HEK293T (cell line): ENCODE data around the gene CELA2B.
"Not testable (repeated sequence)": the region's sequence is repeated elsewhere in the genome, so short reads cannot be mapped to it uniquely, and the experiment has no call there.

Experiments
- CTCF ChIA-PET: fragments of 350-600 bp; formaldehyde crosslinking; extraction: SDS; loops from one replicate; lab custom pipeline; 2021; ENCODE audit warnings: antibody characterized with exemption, inconsistent platforms; lab: Yijun Ruan, JAX
- POLR2A ChIA-PET: fragments of 350-600 bp; formaldehyde crosslinking; extraction: SDS; loops from one replicate; lab custom pipeline; 2020; ENCODE audit warnings: antibody characterized with exemption, inconsistent platforms; lab: Yijun Ruan, JAX
- DNase-seq: peaks from one replicate; pipeline ENCODE4 v3.0.0; 2012; ENCODE audit warnings: mixed read lengths; ENCODE audit errors: extremely low spot score
- ARNT ChIP-seq: fragments of 450-650 bp; IDR thresholded peaks from 2 replicates; pipeline ENCODE4 v1.6.1; 2017; ENCODE audit warnings: mild to moderate bottlenecking
- BHLHE40 ChIP-seq: fragments of 450-650 bp; IDR thresholded peaks from 2 replicates; pipeline ENCODE4 v1.6.1; 2016; ENCODE audit warnings: mild to moderate bottlenecking, moderate library complexity, borderline replicate concordance
- CTBP1 ChIP-seq: fragments of 450-650 bp; IDR thresholded peaks from 2 replicates; pipeline ENCODE4 v1.6.1; 2016; ENCODE audit warnings: borderline replicate concordance
- ELF4 ChIP-seq: fragments of 450-650 bp; IDR thresholded peaks from 2 replicates; pipeline ENCODE4 v1.6.1; 2017; ENCODE audit warnings: antibody characterized with exemption
- FOXA1 ChIP-seq: fragments of 450-650 bp; IDR thresholded peaks from 2 replicates; pipeline ENCODE4 v1.6.1; 2016; ENCODE audit warnings: mild to moderate bottlenecking
- FOXK2 ChIP-seq: fragments of 450-650 bp; IDR thresholded peaks from 2 replicates; pipeline ENCODE4 v1.6.1; 2016; ENCODE audit warnings: mild to moderate bottlenecking
- FOXM1 ChIP-seq: fragments of 450-650 bp; IDR thresholded peaks from 2 replicates; pipeline ENCODE4 v1.6.1; 2017; ENCODE audit warnings: mild to moderate bottlenecking, borderline replicate concordance
- HDGF ChIP-seq: fragments of 450-650 bp; IDR thresholded peaks from 2 replicates; pipeline ENCODE4 v1.6.1; 2017; ENCODE audit warnings: antibody characterized with exemption, borderline replicate concordance
- L3MBTL2 ChIP-seq: fragments of 450-650 bp; conservative IDR thresholded peaks from 2 replicates; pipeline ENCODE4 v1.6.1; 2016; ENCODE audit warnings: mild to moderate bottlenecking
- LEF1 ChIP-seq: fragments of 450-650 bp; IDR thresholded peaks from 2 replicates; pipeline ENCODE4 v1.6.1; 2017; ENCODE audit warnings: mild to moderate bottlenecking, borderline replicate concordance
- NFRKB ChIP-seq: fragments of 450-650 bp; IDR thresholded peaks from 2 replicates; pipeline ENCODE4 v1.6.1; 2016; ENCODE audit warnings: mild to moderate bottlenecking, moderate library complexity
- SP1 ChIP-seq: fragments of 450-650 bp; IDR thresholded peaks from 2 replicates; pipeline ENCODE4 v1.6.1; 2017
- SUZ12 ChIP-seq: fragments of 450-650 bp; IDR thresholded peaks from 2 replicates; pipeline ENCODE4 v1.6.1; 2016; ENCODE audit warnings: mild to moderate bottlenecking
- TARDBP ChIP-seq: fragments of 450-650 bp; IDR thresholded peaks from 2 replicates; pipeline ENCODE4 v1.6.1; 2016
- ZNF384 ChIP-seq: fragments of 450-650 bp; IDR thresholded peaks from 2 replicates; pipeline ENCODE4 v1.6.1; 2016
- TF ChIP-seq, protein P1 (sequence below): fragments of 450-650 bp; IDR thresholded peaks from 2 replicates; pipeline ENCODE4 v1.6.1; 2016

Gene CELA2B

DNA sequence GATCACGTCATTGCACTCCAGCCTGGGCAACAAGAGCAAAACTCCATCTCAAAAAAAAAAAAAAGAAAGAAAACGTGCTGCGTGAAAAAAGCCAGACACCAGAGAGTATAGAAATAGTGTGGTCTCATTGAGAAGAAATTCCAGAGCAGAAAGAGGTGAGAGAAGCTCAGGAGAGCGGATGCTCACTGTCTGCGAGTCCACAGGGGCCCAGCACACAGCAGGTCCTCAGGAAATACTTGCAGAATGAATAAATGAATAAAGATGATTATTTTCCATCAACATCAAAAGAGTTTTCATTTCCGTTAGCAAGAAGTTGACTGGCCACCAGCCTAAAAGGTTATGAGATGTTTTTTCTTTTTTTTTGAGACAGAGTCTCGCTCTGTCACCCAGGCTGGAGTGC, 33.7 kb downstream of the CELA2B start:
- POLR2A ChIA-PET, result no interaction called here
- CTCF ChIA-PET, result no interaction called here
- TF ChIP-seq SUZ12, result no peak
- no peak for DNase-seq

DNA sequence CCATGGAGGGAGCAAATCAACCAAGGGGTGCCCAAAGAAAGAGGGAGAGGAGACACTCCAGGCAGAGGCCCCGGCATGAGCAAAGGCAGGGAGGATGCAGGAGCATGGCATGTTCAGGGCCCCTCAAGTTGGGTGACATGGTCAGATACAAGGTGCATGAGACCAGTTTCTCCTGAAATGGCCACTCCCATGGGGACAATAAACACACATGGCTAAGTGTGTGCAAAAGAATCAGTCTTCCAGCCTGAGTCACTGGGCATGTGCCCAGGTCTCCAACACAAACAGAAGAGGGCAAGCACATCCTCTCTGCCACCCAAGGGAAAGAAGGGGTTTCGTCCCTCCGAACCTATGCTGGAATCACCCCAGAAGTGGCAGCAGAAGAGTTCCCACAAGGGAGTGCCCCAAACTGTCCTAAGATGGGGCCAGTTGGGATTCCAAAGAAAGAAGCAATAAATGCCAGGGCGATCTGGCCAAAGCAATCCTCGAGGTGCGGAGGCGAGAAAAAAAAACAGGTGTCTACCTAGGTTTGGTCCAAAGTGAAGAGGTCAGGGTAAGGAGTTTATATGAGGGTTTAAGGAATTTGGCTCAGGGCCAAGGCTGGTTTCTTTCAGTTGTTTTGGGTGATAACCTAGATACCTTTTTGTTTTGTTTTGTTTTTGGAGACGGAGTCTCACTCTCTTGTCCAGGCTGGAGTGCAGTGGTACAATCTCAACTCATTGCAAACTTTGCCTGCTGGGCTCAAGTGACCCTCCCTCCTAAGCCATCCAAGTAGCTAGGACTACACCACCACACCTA, 34.9 kb downstream of the CELA2B start:
- ChIA-PET CTCF (no interaction called here), POLR2A (no interaction called here)
- no peak for TF ChIP-seq FOXA1
- TF ChIP-seq SP1, result no peak
- TF ChIP-seq, protein P1, sequence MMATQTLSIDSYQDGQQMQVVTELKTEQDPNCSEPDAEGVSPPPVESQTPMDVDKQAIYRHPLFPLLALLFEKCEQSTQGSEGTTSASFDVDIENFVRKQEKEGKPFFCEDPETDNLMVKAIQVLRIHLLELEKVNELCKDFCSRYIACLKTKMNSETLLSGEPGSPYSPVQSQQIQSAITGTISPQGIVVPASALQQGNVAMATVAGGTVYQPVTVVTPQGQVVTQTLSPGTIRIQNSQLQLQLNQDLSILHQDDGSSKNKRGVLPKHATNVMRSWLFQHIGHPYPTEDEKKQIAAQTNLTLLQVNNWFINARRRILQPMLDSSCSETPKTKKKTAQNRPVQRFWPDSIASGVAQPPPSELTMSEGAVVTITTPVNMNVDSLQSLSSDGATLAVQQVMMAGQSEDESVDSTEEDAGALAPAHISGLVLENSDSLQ, result no peak
- no peak for TF ChIP-seq ARNT
- no peak for TF ChIP-seq FOXK2
- no peak for TF ChIP-seq TARDBP
- TF ChIP-seq ELF4, result no peak
- no peak for TF ChIP-seq NFRKB
- no peak for TF ChIP-seq LEF1
- no peak for TF ChIP-seq BHLHE40
- no peak for TF ChIP-seq CTBP1
- no peak for TF ChIP-seq ZNF384
- no peak for TF ChIP-seq SUZ12
- no peak for TF ChIP-seq HDGF
- no peak for TF ChIP-seq FOXM1
- no peak for DNase-seq

DNA sequence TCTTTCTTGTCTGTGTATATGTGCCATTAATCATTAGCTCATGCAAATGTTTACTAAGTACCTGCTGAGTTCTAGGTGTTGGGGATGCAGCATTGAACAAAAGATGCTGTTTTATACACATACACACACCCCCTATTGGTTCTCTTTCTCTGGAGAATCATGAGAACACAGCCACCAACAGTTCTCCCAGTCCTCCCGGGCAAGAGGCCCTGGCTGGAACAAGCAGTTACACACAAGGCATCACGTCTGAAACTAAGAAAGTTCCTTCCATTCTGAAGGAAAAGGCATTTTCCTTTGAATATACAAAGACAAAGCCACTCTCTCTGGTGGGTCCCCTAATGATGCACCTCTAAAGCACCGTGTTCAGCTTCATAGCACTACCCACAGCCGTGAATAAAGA, 37.3 kb downstream of the CELA2B start:
- ChIA-PET CTCF (no interaction called here), POLR2A (no interaction called here)
- TF ChIP-seq CTBP1, result no peak
- TF ChIP-seq, protein P1, result no peak
- no peak for TF ChIP-seq TARDBP
- no peak for TF ChIP-seq L3MBTL2
- no peak for TF ChIP-seq LEF1
- no peak for TF ChIP-seq ZNF384
- no peak for TF ChIP-seq FOXK2
- TF ChIP-seq FOXM1, result no peak
- TF ChIP-seq ELF4, result no peak
- TF ChIP-seq SUZ12, result no peak
- TF ChIP-seq BHLHE40, result no peak
- DNase-seq, result no peak

DNA sequence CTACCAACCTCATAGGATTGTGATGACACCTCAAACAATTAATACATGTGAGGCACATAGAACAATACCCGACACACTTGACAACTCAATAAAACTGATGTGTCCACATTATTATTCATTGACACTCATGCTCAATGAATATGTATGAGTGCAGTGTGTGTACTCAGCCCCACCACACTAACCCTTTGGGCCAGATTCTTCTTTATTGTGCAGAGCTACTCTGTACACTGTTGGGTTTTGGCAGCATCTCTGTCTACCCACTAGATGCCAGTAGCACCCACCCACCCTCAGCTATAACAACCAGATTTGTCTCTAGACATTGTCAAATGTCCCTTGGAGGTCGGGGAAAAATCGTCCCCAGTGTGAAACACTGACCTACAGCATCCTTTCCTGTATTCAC, 38.0 kb downstream of the CELA2B start:
- CTCF ChIA-PET, result no interaction called here
- POLR2A ChIA-PET, result no interaction called here
- no peak for TF ChIP-seq BHLHE40
- TF ChIP-seq HDGF, result no peak
- TF ChIP-seq, protein P1, result no peak
- TF ChIP-seq LEF1, result no peak
- no peak for TF ChIP-seq SUZ12
- no peak for TF ChIP-seq ZNF384
- no peak for TF ChIP-seq ARNT
- no peak for TF ChIP-seq NFRKB
- TF ChIP-seq FOXA1, result no peak
- no peak for TF ChIP-seq ELF4
- no peak for TF ChIP-seq FOXK2
- TF ChIP-seq CTBP1, result no peak
- no peak for TF ChIP-seq FOXM1
- no peak for TF ChIP-seq L3MBTL2
- no peak for DNase-seq

DNA sequence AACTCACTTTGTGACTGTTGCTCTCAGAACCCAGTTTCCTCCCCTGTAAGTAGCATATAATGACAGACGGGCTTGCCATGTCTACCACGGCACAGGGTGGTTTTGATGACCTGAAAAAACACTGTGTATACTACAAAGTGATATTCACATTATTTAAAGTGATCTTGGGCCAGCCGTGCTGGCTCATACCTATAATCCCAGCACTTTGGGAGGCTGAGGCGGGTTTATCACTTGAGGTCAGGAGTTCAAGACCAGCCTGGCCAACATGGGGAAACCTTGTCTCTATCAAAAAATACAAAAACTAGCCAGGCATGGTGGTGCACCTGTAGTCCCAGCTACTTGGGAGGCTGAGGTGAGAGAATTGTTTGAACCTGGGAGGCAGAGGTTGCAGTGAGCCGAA, 38.7 kb downstream of the CELA2B start:
- POLR2A ChIA-PET, CTCF ChIA-PET: not testable (repeated sequence)

DNA sequence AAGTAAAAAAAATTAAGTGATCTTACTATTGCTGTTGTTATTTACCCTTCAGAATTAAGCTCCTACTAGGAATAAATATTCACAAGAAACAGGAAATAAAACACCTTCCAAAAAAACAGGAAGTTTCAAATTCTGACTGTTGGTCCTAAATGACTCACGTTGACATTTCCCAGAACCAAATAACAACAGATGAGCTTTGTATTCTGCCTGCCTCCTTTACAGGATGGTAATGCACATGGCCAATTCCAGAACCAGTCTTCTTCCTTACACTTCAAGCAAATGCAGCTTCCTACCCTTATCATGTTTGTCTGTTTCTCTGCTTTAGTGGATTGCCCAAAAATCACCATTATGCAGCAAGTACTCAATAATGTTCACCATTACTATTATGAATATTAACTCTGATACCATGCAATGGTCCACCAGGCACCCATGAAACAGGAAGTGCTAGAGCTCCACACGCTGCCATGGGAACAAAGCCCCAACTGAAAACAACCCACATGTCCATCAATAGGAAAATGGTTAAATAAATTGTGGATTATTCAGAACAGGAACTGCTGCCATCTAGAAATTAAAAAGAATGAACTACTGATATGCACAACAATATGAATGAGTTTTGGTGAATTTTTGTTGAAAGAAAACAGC, 39.2 kb downstream of the CELA2B start:
- no peak for DNase-seq
- TF ChIP-seq BHLHE40 (no peak), CTBP1 (no peak), FOXA1 (no peak), FOXM1 (no peak), SUZ12 (no peak), SP1 (no peak), L3MBTL2 (no peak), HDGF (no peak), LEF1 (no peak), ELF4 (no peak)
- POLR2A ChIA-PET, result no interaction called here
- CTCF ChIA-PET, result no interaction called here

More for the DNA sequence above, 38.7 kb downstream of the CELA2B start:
- DNase-seq, result not testable (repeated sequence)

DNA sequence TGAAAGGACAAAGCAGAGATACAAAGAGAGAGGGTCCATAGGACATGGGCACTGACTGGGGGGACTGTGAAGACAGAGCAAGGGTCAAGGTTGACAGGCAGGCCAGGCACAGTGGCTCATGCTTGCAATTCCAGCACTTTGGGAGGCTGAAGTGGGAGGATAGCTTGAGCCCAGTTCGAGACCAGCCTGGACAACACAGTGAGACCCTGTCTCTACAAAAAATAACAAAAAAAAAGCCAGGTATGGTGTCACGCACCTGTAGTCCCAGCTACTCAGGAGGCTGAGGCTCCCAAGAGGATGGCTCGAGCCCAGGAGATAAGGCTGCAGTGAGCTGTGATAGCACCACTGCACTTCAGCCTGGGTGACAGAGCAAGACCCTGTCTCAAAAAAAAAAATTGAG, 43.7 kb downstream of the CELA2B start:
- ChIA-PET CTCF (no interaction called here), POLR2A (no interaction called here)
- DNase-seq, result no peak
- TF ChIP-seq FOXM1 (no peak), ELF4 (no peak)

DNA sequence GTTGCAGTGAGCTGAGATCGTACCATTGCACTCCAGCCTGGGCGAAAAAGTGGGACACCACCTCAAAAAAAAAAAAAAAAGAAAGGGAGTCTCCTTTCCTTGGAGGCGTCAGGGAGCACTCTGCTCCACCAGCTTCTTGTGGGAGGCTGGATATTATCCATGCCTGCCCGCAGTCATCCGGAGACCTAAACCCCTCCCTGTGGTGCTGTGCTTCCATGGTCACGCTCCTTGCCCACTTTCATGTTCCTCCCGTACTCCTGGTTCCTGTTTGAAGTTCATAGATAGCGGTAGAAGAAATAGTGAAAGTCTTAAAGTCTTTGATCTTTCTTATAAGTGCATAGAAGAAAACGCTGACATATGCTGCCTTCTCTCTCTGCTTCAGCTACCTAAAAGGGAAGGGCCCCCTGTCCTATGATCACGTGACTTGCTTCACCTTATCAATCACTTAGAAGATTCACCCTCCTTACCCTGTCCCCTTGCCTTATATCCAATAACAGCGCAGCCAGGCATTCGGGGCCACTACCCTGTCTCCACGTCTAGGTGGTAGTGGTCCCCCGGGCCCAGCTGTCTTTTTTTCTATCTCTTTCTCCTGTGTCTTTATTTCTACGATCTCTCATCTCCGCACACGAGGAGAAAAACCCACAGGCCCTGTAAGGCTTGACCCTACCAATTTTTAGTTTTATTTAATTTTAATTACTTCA, 45.5 kb downstream of the CELA2B start:
- CTCF ChIA-PET, POLR2A ChIA-PET: not testable (repeated sequence)

More for the DNA sequence above, 45.5 kb downstream of the CELA2B start:
- not testable (repeated sequence) for DNase-seq
